HG02623 (cell line): ENCODE data around the gene ARHGAP1.
"Not testable (repeated sequence)": the region's sequence is repeated elsewhere in the genome, so short reads cannot be mapped to it uniquely, and the experiment has no call there.

ENCODE experiments used
- ATAC-seq: cut with Tn5 transposase; IDR thresholded peaks from one replicate; pipeline ENCODE4 v1.9.1; 2021; ENCODE audit warnings: moderate library complexity; ENCODE audit not compliant: unreplicated experiment

ARHGAP1 gene

GRCh38 chr11:46724088-46724487, 23.7 kb upstream of the ARHGAP1 start:
- ATAC-seq, result no peak

GRCh38 chr11:46723359-46723680, 22.9 kb upstream of the ARHGAP1 start:
- ATAC-seq, result no peak

- ATAC-seq, result no peak
These were observed 22.3 kb upstream of the ARHGAP1 start for GRCh38 chr11:46722566-46723358.

GRCh38 chr11:46721286-46721685, 20.9 kb upstream of the ARHGAP1 start:
- ATAC-seq, result no peak

- ATAC-seq, result no peak
These were observed 19.3 kb upstream of the ARHGAP1 start for GRCh38 chr11:46719543-46720218.

GRCh38 chr11:46719048-46719542, 18.7 kb upstream of the ARHGAP1 start, which contains the start of gene F2:
Gene F2, plus strand, starts transcription at chr11:46719213. Its CDS starts 23 bp downstream, at chr11:46719236.
- ATAC-seq, result no peak

- ATAC-seq, result no peak
These were observed 18.0 kb upstream of the ARHGAP1 start for GRCh38 chr11:46718155-46719019.

GRCh38 chr11:46717825-46718154, 17.4 kb upstream of the ARHGAP1 start:
- ATAC-seq, result not testable (repeated sequence)

GRCh38 chr11:46712874-46713576, 12.6 kb upstream of the ARHGAP1 start:
- ATAC-seq, result no peak

GRCh38 chr11:46711303-46711702, 10.9 kb upstream of the ARHGAP1 start:
- ATAC-seq, result no peak

- ATAC-seq, result no peak
These were observed 10.4 kb upstream of the ARHGAP1 start for GRCh38 chr11:46710821-46711269.

GRCh38 chr11:46709351-46709750, 8.9 kb upstream of the ARHGAP1 start:
- ATAC-seq, result not testable (repeated sequence)

GRCh38 chr11:46706886-46707285, 6.5 kb upstream of the ARHGAP1 start:
- no peak for ATAC-seq

GRCh38 chr11:46705070-46705688, 4.8 kb upstream of the ARHGAP1 start:
- no peak for ATAC-seq

- no peak for ATAC-seq
These were observed 747 bp upstream of the ARHGAP1 start for GRCh38 chr11:46701078-46701654.

GRCh38 chr11:46698597-46698996, 1.8 kb downstream of the ARHGAP1 start:
- no peak for ATAC-seq

- no peak for ATAC-seq
These were observed 2.7 kb downstream of the ARHGAP1 start for GRCh38 chr11:46697723-46698122.

GRCh38 chr11:46697303-46697702, 3.1 kb downstream of the ARHGAP1 start:
- ATAC-seq, result no peak

GRCh38 chr11:46696212-46696558, 4.2 kb downstream of the ARHGAP1 start:
- ATAC-seq, result no peak
